Hematopoietic multipotent progenitor cell treated with erythropoietin and hydrocortisone succinate and interleukin-3 and kit ligand, for 8 days (in vitro differentiated cells): Measurements from ENCODE around the gene CYYR1.

Experiments used
- DNase-seq: peaks from one replicate; pipeline ENCODE4 v3.0.0-alpha.2; 2015

CYYR1 gene

GRCh38 chr21:26550326-26550725 lies 22.8 kb downstream of the CYYR1 start:
- no peak for DNase-seq

GRCh38 chr21:26546446-26547097 lies 26.5 kb downstream of the CYYR1 start:
- no peak for DNase-seq

- no peak for DNase-seq
Observed at GRCh38 chr21:26544201-26544775, 28.8 kb downstream of the CYYR1 start.

GRCh38 chr21:26540651-26541050 lies 32.4 kb downstream of the CYYR1 start:
- no peak for DNase-seq

- DNase-seq: no peak
Observed at GRCh38 chr21:26539566-26539965, 33.5 kb downstream of the CYYR1 start.

GRCh38 chr21:26534517-26534916 lies 38.6 kb downstream of the CYYR1 start:
- DNase-seq: no peak

- DNase-seq: no peak
Observed at GRCh38 chr21:26532208-26532607, 40.9 kb downstream of the CYYR1 start.

- no peak for DNase-seq
Observed at GRCh38 chr21:26529526-26529925, 43.6 kb downstream of the CYYR1 start.

- no peak for DNase-seq
Observed at GRCh38 chr21:26528882-26529281, 44.2 kb downstream of the CYYR1 start.

DNA sequence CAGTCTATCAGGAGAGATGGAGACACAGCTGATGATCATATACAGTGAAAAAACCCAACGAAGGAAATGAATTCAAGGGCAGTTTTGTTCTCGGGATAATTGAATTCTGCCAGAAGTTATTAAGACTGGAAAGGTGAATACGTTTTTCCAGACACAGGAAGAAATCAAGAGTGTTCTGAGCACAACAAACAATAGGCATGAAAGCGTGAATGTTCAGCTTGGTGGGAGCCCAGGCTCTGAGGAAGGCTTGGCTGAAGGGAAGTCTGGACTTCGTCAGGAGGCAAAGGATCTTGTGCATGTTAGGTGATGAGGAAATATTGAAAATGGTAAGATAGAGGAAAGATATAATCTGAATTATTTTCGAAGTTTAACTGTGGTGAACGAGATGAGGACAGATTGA lies 50.4 kb downstream of the CYYR1 start:
- DNase-seq: no peak

DNA sequence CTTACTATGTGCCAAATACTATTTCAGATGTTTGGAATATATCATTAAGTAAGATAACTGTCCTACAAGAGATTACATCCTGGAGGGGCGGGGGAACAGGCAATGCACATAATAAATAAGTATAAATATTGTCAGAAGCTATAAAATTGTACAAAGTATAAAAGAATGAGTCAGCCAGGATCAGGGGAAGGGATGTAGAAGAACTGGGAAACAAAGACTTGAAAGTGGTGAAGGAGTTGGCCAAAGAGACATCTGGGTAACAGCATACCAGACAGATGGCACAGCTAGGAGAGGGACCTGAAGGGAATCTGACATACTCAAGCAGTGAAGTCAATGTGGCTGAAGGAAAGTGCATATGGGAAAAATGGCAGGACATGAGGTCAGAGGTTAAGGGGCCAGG lies 53.9 kb downstream of the CYYR1 start:
- DNase-seq: no peak

GRCh38 chr21:26515257-26515656 lies 57.8 kb downstream of the CYYR1 start:
- DNase-seq: no peak

DNA sequence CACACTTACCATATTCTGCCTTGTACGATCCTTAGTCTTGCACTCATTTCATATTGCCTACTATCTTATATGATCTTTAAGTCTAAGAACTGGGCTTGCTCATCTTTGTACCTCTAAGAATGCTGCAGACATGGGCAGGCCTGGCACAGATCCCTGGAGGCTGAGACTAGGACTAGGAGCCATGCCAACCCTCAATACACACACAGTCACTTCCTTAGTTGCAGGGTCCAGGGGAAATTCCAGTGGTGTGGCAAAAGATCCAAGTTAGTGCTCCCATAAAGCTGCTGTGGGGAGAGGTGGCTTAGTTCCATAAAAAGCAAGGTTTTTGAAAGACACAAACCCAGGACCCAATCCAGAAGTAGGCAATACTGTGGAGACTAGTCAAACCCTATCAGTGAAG lies 59.9 kb downstream of the CYYR1 start:
- no peak for DNase-seq

DNA sequence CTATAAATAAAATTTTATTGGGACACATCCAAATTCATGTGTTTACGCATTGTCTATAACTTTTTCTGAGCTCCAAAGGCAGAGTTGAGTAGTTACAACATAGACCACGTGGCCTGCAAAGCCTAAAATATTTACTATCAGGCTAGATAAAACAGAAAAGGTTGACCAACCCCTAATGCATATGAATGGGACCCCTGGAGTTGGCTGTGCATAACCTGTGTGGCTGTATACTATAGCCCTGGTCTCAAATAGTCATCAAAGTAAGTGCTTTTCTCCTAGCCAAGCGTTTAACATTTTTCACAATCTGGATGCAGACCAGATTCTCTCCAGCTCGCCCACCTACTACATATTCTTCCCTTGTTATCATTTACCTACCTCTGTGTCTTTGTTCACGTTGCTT lies 60.4 kb downstream of the CYYR1 start:
- DNase-seq: no peak

DNA sequence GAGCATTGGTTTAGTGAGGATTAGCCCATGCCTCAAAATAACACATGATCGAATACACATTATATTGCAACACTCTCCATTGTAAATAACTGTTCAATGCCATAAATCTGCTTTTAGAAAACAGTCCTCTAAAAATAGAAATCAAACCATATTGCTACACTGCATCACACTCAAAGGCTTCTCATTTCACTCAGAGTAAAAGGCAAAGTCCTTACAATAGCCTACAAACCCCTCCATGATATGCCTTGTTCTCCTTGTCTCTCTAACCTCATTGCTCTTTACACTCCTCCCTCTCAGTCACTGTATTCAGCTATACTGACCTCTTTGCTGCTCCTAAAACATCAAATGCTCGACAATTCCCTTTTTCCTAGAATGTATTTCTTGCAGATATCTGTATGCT lies 64.2 kb downstream of the CYYR1 start:
- DNase-seq: no peak

DNA sequence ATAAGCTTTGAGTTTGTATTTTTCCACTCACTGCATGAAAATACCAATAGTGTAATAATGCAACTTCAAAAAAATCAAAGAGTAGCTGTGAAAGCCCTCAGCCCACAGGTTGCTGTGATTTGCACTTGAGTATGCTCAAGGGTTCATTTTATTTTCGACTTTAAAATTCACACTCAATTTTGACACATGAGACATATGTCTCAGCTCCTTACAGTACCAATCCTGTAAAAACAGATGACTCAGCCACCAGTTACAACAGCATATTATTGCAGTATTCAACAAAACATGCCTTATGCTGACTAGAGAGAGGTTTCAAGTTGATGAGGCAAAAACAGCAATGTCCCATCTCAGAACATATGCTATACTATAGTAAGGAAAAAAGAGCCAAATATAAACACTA lies 66.1 kb downstream of the CYYR1 start:
- no peak for DNase-seq

- DNase-seq: no peak
Observed at GRCh38 chr21:26505211-26505610, 67.9 kb downstream of the CYYR1 start.

DNA sequence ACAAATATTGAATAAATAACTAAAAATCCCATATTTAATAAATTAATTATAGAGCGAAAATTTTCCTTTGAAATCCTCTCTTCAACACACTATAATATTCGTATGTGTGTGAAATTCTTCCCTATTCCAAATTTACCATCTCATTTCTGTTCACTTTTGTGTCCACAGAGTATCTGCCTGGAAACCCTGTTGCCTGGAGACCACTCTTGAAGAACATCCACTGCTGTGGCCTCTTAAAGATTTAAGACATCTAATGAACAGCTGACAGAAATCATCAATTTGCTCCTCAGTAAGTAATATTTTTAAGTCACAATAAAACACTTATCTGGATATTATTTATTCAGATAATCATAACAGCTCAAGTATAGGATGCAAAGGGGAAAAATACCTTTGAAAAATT lies 69.7 kb downstream of the CYYR1 start:
- no peak for DNase-seq

GRCh38 chr21:26501495-26502021 lies 71.5 kb downstream of the CYYR1 start:
- no peak for DNase-seq

- no peak for DNase-seq
Observed at GRCh38 chr21:26499495-26499894, 73.6 kb downstream of the CYYR1 start.

DNA sequence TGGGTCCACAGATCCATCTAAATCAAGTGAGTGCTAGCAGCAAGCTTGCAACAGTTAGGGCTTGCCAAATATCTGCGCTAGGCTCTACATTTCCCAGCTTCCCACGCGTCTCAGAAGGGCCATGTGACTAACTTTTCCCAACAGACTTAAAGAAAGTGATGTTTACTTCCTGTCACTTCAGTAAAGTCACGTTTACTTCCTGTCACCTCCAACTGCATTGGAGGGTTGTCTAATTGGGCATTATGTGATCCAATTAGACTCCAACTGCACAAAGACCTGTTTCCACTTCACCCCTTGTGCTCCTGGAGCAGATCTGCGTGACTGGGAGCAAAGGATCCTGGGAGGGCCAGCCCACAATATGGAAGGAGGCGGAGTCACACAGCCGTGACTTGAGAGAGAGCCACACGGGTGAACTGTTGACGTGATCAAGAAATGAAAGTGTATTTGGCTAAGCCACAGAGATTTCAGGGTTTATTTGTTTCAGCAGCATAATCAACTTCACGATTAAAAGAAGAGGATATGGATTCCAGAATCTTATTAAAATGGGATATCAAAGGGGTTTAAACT lies 77.7 kb downstream of the CYYR1 start:
- no peak for DNase-seq

GRCh38 chr21:26491663-26492062 lies 81.4 kb downstream of the CYYR1 start:
- DNase-seq: no peak

- no peak for DNase-seq
Observed at GRCh38 chr21:26490771-26491170, 82.3 kb downstream of the CYYR1 start.

- no peak for DNase-seq
Observed at GRCh38 chr21:26489781-26490180, 83.3 kb downstream of the CYYR1 start.
